ENCODE results near the gene THSD7B. TPM values are rescaled to one million over a fixed set of nuclear protein-coding genes. Genes with fewer than 3 reads are reported as not detected.

THSD7B gene
- polyA plus RNA-seq, 1 experiment = not detected

DNA sequence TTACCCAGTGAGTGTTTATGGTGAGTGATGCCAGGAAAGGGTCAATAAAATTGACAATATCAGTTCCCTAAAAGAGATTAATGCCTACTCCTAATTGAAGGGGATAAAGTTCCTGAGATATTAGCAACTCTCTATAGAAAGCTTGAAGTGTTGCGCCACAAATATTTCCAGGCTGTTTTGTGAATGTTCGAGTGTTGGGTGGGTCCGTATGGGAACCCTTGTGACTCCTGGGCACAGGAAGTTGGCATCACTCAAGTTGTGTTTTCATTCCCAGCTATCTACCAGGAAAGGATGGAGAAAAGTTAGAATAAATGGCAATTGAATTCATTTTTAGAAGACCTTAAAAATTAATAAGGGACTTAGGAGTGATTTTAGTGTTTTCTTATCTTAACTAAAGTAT is 472.7 kb downstream of the THSD7B start:
- POLR2A ChIA-PET = no interaction called here
- Histone ChIP-seq H3K9me3 (ENCODE audit: control insufficient read depth, insufficient read depth, low read length) (peaks cover 11% of the 10 kb centered on the region), H3K4me3 (ENCODE audit: low read depth, low read length) (no peak overlapping the region), H3K27ac (ENCODE audit: low read depth, low read length) (no peak overlapping the region), H3K27me3 (ENCODE audit: control insufficient read depth, insufficient read depth, low read length) (no peaks in the 10 kb centered on the region)
- DNase-seq (ENCODE audit: low read depth, low spot score) = no peak
- TF ChIP-seq, protein P1, sequence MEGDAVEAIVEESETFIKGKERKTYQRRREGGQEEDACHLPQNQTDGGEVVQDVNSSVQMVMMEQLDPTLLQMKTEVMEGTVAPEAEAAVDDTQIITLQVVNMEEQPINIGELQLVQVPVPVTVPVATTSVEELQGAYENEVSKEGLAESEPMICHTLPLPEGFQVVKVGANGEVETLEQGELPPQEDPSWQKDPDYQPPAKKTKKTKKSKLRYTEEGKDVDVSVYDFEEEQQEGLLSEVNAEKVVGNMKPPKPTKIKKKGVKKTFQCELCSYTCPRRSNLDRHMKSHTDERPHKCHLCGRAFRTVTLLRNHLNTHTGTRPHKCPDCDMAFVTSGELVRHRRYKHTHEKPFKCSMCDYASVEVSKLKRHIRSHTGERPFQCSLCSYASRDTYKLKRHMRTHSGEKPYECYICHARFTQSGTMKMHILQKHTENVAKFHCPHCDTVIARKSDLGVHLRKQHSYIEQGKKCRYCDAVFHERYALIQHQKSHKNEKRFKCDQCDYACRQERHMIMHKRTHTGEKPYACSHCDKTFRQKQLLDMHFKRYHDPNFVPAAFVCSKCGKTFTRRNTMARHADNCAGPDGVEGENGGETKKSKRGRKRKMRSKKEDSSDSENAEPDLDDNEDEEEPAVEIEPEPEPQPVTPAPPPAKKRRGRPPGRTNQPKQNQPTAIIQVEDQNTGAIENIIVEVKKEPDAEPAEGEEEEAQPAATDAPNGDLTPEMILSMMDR (IDR thresholded peaks at IDR 0.05; ENCODE audit: low read depth, low read length) = no peak
- CTCF ChIA-PET = no interaction called here

DNA sequence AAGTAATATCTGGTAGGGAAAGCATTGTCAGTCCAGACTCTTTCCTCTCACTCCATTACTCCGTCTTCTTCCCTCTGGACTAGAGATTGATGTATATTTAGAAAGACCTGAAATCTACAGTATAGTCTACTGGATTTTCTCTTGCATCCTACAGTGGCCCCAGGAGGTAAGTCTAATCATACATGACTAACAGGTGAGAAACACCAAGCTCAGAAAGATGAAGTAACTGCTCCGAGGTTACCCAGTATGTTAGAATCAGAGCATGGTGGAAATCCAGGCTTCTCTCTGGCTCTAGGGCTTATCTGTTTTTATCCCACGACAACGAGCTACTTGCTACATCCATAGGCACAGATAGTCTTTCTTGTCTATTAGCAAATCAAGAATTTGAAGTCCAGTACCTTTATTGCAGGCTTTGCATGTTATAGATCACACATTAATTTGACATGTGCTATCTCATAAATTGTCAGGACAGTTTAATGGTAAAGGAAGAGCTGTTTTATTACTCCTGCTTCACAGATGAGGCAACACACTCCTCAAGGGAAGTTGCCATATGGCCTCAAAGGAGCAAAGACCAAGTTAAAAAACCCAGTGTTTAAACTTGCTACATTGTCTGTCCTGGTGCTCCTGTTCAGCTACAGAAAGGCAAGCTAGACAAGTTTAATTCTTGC is 484.3 kb downstream of the THSD7B start:
- H3K27ac ChIP-seq (ENCODE audit: low read depth, low read length) = no peak overlapping the region
- peaks cover 9% of the 10 kb centered on the region for H3K9me3 ChIP-seq (ENCODE audit: control insufficient read depth, insufficient read depth, low read length)
- ChIA-PET POLR2A (no interaction called here), CTCF (no interaction called here)
- H3K4me3 ChIP-seq (ENCODE audit: low read depth, low read length) = no peak overlapping the region
- H3K27me3 ChIP-seq (ENCODE audit: control insufficient read depth, insufficient read depth, low read length) = no peaks in the 10 kb centered on the region
- no peak for DNase-seq (ENCODE audit: low read depth, low spot score)
- TF ChIP-seq, protein P1 (IDR thresholded peaks at IDR 0.05; ENCODE audit: low read depth, low read length) = no peak

DNA sequence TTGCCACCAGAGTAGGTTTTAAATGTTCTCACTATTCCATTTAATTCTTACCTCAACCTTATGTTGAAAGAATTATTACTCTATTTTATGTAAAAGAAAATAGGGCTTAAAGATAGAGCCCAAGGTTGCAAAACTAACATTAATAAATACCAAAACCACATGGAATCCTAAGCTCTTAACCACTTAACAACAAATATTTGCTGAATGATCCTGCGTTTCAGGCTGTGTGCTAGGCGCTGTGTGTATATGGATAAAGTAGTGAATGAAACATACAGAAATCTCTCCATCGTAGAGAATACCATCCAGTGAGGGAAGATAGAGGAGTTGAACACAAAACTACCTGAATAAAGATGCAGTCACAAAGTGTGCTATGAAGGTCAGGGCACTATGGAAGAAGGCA is 485.1 kb downstream of the THSD7B start:
- Histone ChIP-seq H3K4me3 (ENCODE audit: low read depth, low read length) (no peak overlapping the region), H3K9me3 (ENCODE audit: control insufficient read depth, insufficient read depth, low read length) (peaks cover 9% of the 10 kb centered on the region), H3K27ac (ENCODE audit: low read depth, low read length) (no peak overlapping the region), H3K27me3 (ENCODE audit: control insufficient read depth, insufficient read depth, low read length) (no peaks in the 10 kb centered on the region)
- ChIA-PET POLR2A (no interaction called here), CTCF (no interaction called here)
- TF ChIP-seq, protein P1 (IDR thresholded peaks at IDR 0.05; ENCODE audit: low read depth, low read length) = no peak
- no peak for DNase-seq (ENCODE audit: low read depth, low spot score)

DNA sequence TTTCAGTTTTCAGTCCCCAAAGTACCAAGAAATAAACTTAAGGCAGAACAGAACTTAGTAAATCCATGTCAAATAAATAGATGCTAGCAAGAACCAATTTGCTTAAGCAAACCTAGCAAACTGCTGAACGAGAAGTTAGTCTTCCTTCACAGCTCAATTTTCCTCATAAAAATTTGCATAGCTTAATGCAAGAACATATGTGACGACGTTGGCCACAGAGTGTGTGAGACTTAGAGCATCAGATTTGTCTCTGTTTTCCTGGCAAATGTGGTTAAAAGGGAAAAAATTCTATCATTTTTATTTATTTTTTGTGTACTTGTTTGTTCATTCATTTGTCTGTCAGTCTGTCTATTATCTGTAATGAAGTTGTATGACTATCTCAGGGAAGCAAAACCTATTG is 485.7 kb downstream of the THSD7B start:
- POLR2A ChIA-PET = no interaction called here
- no peak overlapping the region for H3K4me3 ChIP-seq (ENCODE audit: low read depth, low read length)
- TF ChIP-seq, protein P1 (IDR thresholded peaks at IDR 0.05; ENCODE audit: low read depth, low read length) = no peak
- no peak overlapping the region for H3K27ac ChIP-seq (ENCODE audit: low read depth, low read length)
- DNase-seq (ENCODE audit: low read depth, low spot score) = no peak
- CTCF ChIA-PET = no interaction called here
- H3K27me3 ChIP-seq (ENCODE audit: control insufficient read depth, insufficient read depth, low read length) = no peaks in the 10 kb centered on the region
- H3K9me3 ChIP-seq (ENCODE audit: control insufficient read depth, insufficient read depth, low read length) = peaks cover 12% of the 10 kb centered on the region

DNA sequence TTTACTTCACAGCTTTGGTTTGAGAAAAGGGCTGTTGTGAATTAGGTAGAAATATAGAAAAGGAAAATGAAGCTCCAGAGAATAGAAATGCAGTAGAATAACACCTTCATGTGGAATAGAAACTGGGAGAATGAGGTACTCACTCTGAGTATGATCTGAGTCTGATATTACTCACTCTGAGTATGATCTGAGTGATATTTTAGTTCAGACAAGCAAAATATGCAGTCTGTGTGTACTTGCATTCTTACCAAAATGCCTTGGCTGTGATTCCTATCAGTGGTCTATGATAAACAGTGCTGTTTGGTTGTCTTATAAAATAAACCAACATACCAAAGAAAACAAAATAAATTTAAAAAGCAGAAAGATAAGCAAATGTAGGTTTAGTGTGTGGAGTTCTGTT is 487.6 kb downstream of the THSD7B start:
- TF ChIP-seq, protein P1 (IDR thresholded peaks at IDR 0.05; ENCODE audit: low read depth, low read length) = no peak
- no peak for DNase-seq (ENCODE audit: low read depth, low spot score)
- CTCF ChIA-PET = no interaction called here
- Histone ChIP-seq H3K9me3 (ENCODE audit: control insufficient read depth, insufficient read depth, low read length) (peaks cover 12% of the 10 kb centered on the region), H3K4me3 (ENCODE audit: low read depth, low read length) (no peak overlapping the region), H3K27ac (ENCODE audit: low read depth, low read length) (no peak overlapping the region), H3K27me3 (ENCODE audit: control insufficient read depth, insufficient read depth, low read length) (no peaks in the 10 kb centered on the region)
- POLR2A ChIA-PET = no interaction called here

All from AG04450 (cell line).